Measurements from ENCODE around the gene CUL7. TPM values are rescaled to one million over a fixed set of nuclear protein-coding genes. Genes with fewer than 3 reads are reported as not detected.

Gene CUL7
- total and polyA plus RNA-seq, 2 donors (not counting 1 experiment from before 2014, with no cell fraction given): 17.4 to 21.4 TPM

DNA sequence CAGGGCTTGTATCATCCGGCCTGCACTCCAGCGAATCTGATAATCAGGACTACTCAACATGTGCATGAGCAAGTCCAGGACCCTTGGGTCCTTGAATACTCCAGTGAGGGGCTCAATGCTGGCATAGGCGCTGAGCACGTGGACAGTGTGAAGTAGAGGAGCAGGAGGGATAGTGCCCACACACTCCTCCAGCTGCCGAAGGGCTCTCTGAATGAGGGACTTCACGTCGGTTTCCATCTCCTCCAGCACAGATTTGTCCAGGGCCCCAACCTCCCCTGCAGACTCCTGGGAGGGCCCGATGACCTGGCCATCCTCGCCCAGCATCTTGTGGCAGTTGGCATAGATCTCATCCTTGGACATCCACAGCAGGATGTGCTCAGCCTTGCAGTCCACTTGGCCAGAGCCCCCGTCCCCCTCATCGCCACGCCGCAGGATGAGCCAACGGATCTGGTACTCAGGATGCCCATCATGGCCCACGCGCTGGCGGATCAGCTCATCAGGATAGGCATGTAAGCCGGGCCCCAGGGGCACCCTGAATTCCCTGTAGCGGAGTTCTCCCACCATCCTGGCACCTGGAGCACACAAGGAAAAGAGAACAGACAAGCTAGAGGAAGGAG lies 1.3 kb downstream of the CUL7 start:
- H3K36me3 ChIP-seq (replicated peaks in 1 of 2; ENCODE audit: control extremely low read depth in 1 of 2, control insufficient read depth in 1 of 2, extremely low read depth in 1 of 2, insufficient read depth in 2 of 2, low read length in 1 of 2): peaks cover 0 to 20% of the 10 kb centered on the region in 2 experiments
- intact Hi-C loops (cut with micrococcal nuclease): loop anchor here (10.0 kb wide), 1 partner anchor 478 kb away; no protein-coding TSS in a partner anchor
- Mint-ChIP-seq H3K9me3 (ENCODE audit: insufficient read depth) (no peaks in the 10 kb centered on the region), H3K4me1 (peaks cover 28% of the 10 kb centered on the region), H3K27ac (peak overlapping the region; percentile 95), H3K4me3 (peak overlapping the region; percentile 94), H3K27me3 (no peaks in the 10 kb centered on the region)
- CTCF ChIA-PET: interaction anchor here (0.6 kb wide), 1 partner anchor 18 kb away, joined by 3 read pairs; no protein-coding TSS in a partner anchor
- no peaks in the 10 kb centered on the region for H3K27me3 ChIP-seq (replicated peaks in 1 of 4; ENCODE audit: control extremely low read depth in 1 of 4, control insufficient read depth in 3 of 4, insufficient read depth in 4 of 4, low read length in 3 of 4)
- peaks cover 14 to 17% of the 10 kb centered on the region in 2 donors for H3K4me1 ChIP-seq (ENCODE audit: control insufficient read depth in 2 of 2, insufficient read depth in 2 of 2, low read length in 2 of 2)
- H3K4me3 ChIP-seq (ENCODE audit: control extremely low read depth in 1 of 5, extremely low read depth in 1 of 5, insufficient read depth in 1 of 5, low read depth in 2 of 5, low read length in 4 of 5): no peak overlapping the region
- peak overlapping the region in 1 of 2 donors; percentile 85 for H3K27ac ChIP-seq (ENCODE audit: low read length in 2 of 2)
- DNase-seq: no peak
- ATAC-seq (ENCODE audit: low read depth): no peak
- peak overlapping the region; percentile 77 for H3K4me2 ChIP-seq (replicated peaks; ENCODE audit: low read depth, low read length, poor library complexity, severe bottlenecking)
- no peaks in the 10 kb centered on the region for H4K20me1 ChIP-seq (ENCODE audit: control insufficient read depth, insufficient read depth, low read length, poor library complexity, severe bottlenecking)
- H2AFZ ChIP-seq (ENCODE audit: insufficient read depth, low read depth, low read length, poor library complexity, severe bottlenecking): peak overlapping the region; percentile 81
- H3K9me3 ChIP-seq (ENCODE audit: control extremely low read depth in 1 of 3, control insufficient read depth in 2 of 3, insufficient read depth in 1 of 3, low read length in 2 of 3): no peaks in the 10 kb centered on the region
- H3K79me2 ChIP-seq (ENCODE audit: control insufficient read depth, insufficient read depth, low read length): no peaks in the 10 kb centered on the region
- 98% methylated on average over 19 of the region's 19 CpGs for WGBS (ENCODE audit: insufficient coverage)
- POLR2A ChIA-PET: interaction anchor here (0.6 to 2.7 kb wide), 2 partner anchors 21 to 123 kb away, joined by 4 to 11 read pairs; partner anchors contain the start of gene CNPY3
- TF ChIP-seq CTCF (IDR thresholded peaks at IDR 0.05): no peak
- TF ChIP-seq EZH2 (IDR thresholded peaks at IDR 0.05; ENCODE audit: borderline replicate concordance, insufficient read depth, low read depth, low read length, poor library complexity, severe bottlenecking): no peak
- peak overlapping the region; percentile 77 for H3K9ac ChIP-seq (ENCODE audit: low read length)

DNA sequence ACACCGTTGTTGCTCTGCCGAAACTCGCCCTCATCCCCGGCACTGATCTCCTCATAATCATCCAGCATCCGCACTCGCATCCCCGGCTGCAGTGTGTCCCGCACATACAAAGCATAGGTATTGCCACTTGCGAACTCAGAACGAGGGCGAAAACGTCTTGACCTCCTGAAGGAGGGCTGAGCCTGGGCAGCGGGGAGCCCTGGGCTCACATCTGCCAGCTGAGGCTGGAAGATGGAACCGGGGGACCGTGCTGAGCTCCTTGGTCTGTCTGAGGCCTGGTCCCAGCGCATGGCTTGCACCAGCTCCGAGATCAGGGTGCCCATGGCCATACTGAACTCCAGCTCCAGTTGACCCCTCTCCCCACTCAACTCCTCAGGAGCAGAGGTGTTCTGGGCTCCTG lies 2.7 kb downstream of the CUL7 start:
- no peak overlapping the region for H3K4me3 Mint-ChIP-seq
- Histone ChIP-seq H2AFZ (ENCODE audit: insufficient read depth, low read depth, low read length, poor library complexity, severe bottlenecking) (no peak overlapping the region), H3K9me3 (ENCODE audit: control extremely low read depth in 1 of 3, control insufficient read depth in 2 of 3, insufficient read depth in 1 of 3, low read length in 2 of 3) (no peaks in the 10 kb centered on the region), H4K20me1 (ENCODE audit: control insufficient read depth, insufficient read depth, low read length, poor library complexity, severe bottlenecking) (no peaks in the 10 kb centered on the region), H3K9ac (ENCODE audit: low read length) (no peak overlapping the region), H3K79me2 (ENCODE audit: control insufficient read depth, insufficient read depth, low read length) (no peaks in the 10 kb centered on the region), H3K4me2 (replicated peaks; ENCODE audit: low read depth, low read length, poor library complexity, severe bottlenecking) (no peak overlapping the region), H3K4me3 (ENCODE audit: control extremely low read depth in 1 of 5, extremely low read depth in 1 of 5, insufficient read depth in 1 of 5, low read depth in 2 of 5, low read length in 4 of 5) (no peak overlapping the region), H3K27me3 (replicated peaks in 1 of 4; ENCODE audit: control extremely low read depth in 1 of 4, control insufficient read depth in 3 of 4, insufficient read depth in 4 of 4, low read length in 3 of 4) (no peaks in the 10 kb centered on the region), H3K4me1 (ENCODE audit: control insufficient read depth in 2 of 2, insufficient read depth in 2 of 2, low read length in 2 of 2) (peaks cover 14 to 17% of the 10 kb centered on the region in 2 donors), H3K36me3 (replicated peaks in 1 of 2; ENCODE audit: control extremely low read depth in 1 of 2, control insufficient read depth in 1 of 2, extremely low read depth in 1 of 2, insufficient read depth in 2 of 2, low read length in 1 of 2) (peaks cover 0 to 26% of the 10 kb centered on the region in 2 experiments), H3K27ac (ENCODE audit: low read length in 2 of 2) (no peak overlapping the region)
- POLR2A ChIA-PET: interaction anchor here (0.6 kb wide), 1 partner anchor 29 kb away, joined by 3 read pairs; no protein-coding TSS in a partner anchor
- no peaks in the 10 kb centered on the region for H3K9me3 Mint-ChIP-seq (ENCODE audit: insufficient read depth)
- no peak overlapping the region for H3K27ac Mint-ChIP-seq
- H3K4me1 Mint-ChIP-seq: peaks cover 27% of the 10 kb centered on the region
- H3K27me3 Mint-ChIP-seq: no peaks in the 10 kb centered on the region
- no peak for TF ChIP-seq CTCF (IDR thresholded peaks at IDR 0.05)
- TF ChIP-seq EZH2 (IDR thresholded peaks at IDR 0.05; ENCODE audit: borderline replicate concordance, insufficient read depth, low read depth, low read length, poor library complexity, severe bottlenecking): no peak
- CTCF ChIA-PET: no interaction called here
- WGBS (ENCODE audit: insufficient coverage): 98% methylated on average over 16 of the region's 17 CpGs
- ATAC-seq (ENCODE audit: low read depth): no peak
- no peak for DNase-seq
- intact Hi-C loops (cut with micrococcal nuclease): loop anchor here (10.0 kb wide), 1 partner anchor 476 kb away; no protein-coding TSS in a partner anchor

Measured in B cell (primary cell).